IPS-15b (cell line): ENCODE data around the gene FICD.
"Not testable (repeated sequence)": the region's sequence is repeated elsewhere in the genome, so short reads cannot be mapped to it uniquely, and the experiment has no call there.

Source experiments
- H3K27me3 ChIP-seq: one replicate; pipeline ENCODE4 v1.6.1; 2013; ENCODE audit warnings: low read length; ENCODE audit not compliant: control insufficient read depth, insufficient read depth
- H3K36me3 ChIP-seq: one replicate; pipeline ENCODE4 v1.6.1; 2013; ENCODE audit warnings: low read length; ENCODE audit not compliant: control insufficient read depth, insufficient read depth
- H3K4me1 ChIP-seq: one replicate; pipeline ENCODE4 v1.6.1; 2013; ENCODE audit warnings: mild to moderate bottlenecking, low read length; ENCODE audit not compliant: control insufficient read depth, insufficient read depth
- H3K4me3 ChIP-seq: one replicate; pipeline ENCODE4 v1.5.1; 2013; ENCODE audit warnings: low read depth, low read length
- H3K9ac ChIP-seq: one replicate; pipeline ENCODE4 v1.6.1; 2013; ENCODE audit warnings: low read depth, mild to moderate bottlenecking, low read length
- H3K9me3 ChIP-seq: one replicate; pipeline ENCODE4 v1.6.1; 2013; ENCODE audit warnings: mild to moderate bottlenecking, low read length; ENCODE audit not compliant: control insufficient read depth, insufficient read depth

Gene FICD

GRCh38 chr12:108483213-108484059 lies 31.6 kb upstream of the FICD start:
- no peak overlapping the region for H3K4me3 ChIP-seq
- no peaks in the 10 kb centered on the region for H3K9me3 ChIP-seq
- H3K4me1 ChIP-seq, result peaks cover 3% of the 10 kb centered on the region
- no peaks in the 10 kb centered on the region for H3K36me3 ChIP-seq
- H3K9ac ChIP-seq, result no peak overlapping the region
- peaks cover 7% of the 10 kb centered on the region for H3K27me3 ChIP-seq

DNA sequence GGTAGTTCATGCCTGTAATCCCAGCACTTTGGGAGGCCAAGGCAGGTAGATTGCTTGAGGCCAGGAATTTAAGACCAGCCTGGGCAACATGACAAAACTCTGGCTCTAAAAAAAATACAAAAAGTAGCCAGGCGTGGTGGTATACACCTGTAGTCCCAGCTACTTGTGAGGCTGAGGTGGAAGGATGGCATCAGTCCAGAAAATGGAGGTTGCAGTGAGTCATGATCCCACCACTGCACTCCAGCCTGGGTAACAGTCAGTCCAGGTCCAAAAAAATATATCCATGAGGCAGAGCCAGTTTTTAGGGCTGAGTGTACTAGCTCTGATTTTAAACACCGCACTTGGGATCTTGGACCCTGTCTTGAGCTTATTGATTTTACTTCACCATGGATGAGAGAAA lies 30.6 kb upstream of the FICD start:
- no peak overlapping the region for H3K9ac ChIP-seq
- peaks cover 7% of the 10 kb centered on the region for H3K27me3 ChIP-seq
- H3K4me1 ChIP-seq, result peaks cover 3% of the 10 kb centered on the region
- no peaks in the 10 kb centered on the region for H3K9me3 ChIP-seq
- no peak overlapping the region for H3K4me3 ChIP-seq
- no peaks in the 10 kb centered on the region for H3K36me3 ChIP-seq

GRCh38 chr12:108484845-108485244 lies 30.2 kb upstream of the FICD start:
- H3K4me1 ChIP-seq, result peaks cover 3% of the 10 kb centered on the region
- H3K27me3 ChIP-seq, result peaks cover 7% of the 10 kb centered on the region
- no peaks in the 10 kb centered on the region for H3K36me3 ChIP-seq
- no peak overlapping the region for H3K4me3 ChIP-seq
- H3K9ac ChIP-seq, result no peak overlapping the region
- no peaks in the 10 kb centered on the region for H3K9me3 ChIP-seq

- not testable (repeated sequence) for H3K4me1 ChIP-seq, H3K9me3 ChIP-seq, H3K36me3 ChIP-seq, H3K27me3 ChIP-seq, H3K9ac ChIP-seq, H3K4me3 ChIP-seq
Observed at GRCh38 chr12:108485371-108485770, 29.7 kb upstream of the FICD start.

GRCh38 chr12:108487029-108487428 lies 28.0 kb upstream of the FICD start:
- not testable (repeated sequence) for H3K27me3 ChIP-seq, H3K9ac ChIP-seq, H3K36me3 ChIP-seq, H3K9me3 ChIP-seq, H3K4me3 ChIP-seq, H3K4me1 ChIP-seq

DNA sequence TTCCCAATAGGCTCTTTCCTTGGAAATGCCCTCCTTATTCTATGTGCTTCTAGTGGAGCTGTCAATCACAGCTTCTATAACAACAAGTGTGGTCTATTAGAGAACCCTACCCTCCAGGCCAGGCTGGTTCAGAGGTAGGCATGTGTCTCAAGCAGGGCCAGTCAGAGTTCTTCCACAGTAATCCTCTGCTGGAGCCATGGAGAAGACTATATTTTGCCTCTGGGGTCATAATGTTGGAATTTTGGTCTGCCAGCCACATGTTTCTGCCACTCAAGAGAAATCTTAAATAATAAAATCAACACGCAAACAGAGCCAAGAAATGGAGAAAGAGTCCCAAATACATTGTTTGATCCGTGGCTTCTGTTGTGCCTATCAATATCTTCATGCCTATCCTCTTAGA lies 23.8 kb upstream of the FICD start:
- Histone ChIP-seq H3K4me1 (no peaks in the 10 kb centered on the region), H3K36me3 (no peaks in the 10 kb centered on the region), H3K9ac (no peak overlapping the region), H3K4me3 (no peak overlapping the region), H3K27me3 (no peaks in the 10 kb centered on the region), H3K9me3 (no peaks in the 10 kb centered on the region)

DNA sequence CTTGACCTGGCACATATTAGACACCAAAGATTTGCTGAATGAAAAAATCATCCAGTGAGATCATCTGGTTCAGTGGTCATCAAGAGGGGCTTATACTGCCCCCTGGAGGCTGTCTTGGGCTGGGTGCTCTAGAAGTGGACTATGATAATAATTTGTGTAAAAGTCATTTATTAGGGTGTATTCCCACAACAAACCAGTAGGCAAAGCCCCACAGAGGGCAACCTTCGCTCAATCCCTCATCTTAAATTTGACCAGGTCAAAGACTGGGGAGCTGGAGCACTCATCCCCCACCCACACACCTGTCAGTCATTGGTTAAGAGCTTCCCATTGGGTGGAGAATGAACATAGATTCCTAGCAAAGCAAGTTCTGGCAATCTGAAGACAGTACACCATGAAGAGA lies 20.0 kb upstream of the FICD start:
- Histone ChIP-seq H3K4me1 (no peaks in the 10 kb centered on the region), H3K36me3 (no peaks in the 10 kb centered on the region), H3K27me3 (no peaks in the 10 kb centered on the region), H3K9ac (no peak overlapping the region), H3K9me3 (no peaks in the 10 kb centered on the region), H3K4me3 (no peak overlapping the region)

GRCh38 chr12:108495823-108496579 lies 19.1 kb upstream of the FICD start:
- Histone ChIP-seq H3K36me3 (no peaks in the 10 kb centered on the region), H3K27me3 (no peaks in the 10 kb centered on the region)

GRCh38 chr12:108498136-108498535 lies 16.9 kb upstream of the FICD start:
- Histone ChIP-seq H3K9me3 (peaks cover 2% of the 10 kb centered on the region), H3K4me1 (no peaks in the 10 kb centered on the region), H3K36me3 (no peaks in the 10 kb centered on the region), H3K9ac (no peak overlapping the region), H3K4me3 (no peak overlapping the region), H3K27me3 (no peaks in the 10 kb centered on the region)

More at GRCh38 chr12:108495823-108496579, 19.1 kb upstream of the FICD start:
- Histone ChIP-seq H3K4me1 (no peaks in the 10 kb centered on the region), H3K9ac (no peak overlapping the region), H3K4me3 (no peak overlapping the region), H3K9me3 (no peaks in the 10 kb centered on the region)

DNA sequence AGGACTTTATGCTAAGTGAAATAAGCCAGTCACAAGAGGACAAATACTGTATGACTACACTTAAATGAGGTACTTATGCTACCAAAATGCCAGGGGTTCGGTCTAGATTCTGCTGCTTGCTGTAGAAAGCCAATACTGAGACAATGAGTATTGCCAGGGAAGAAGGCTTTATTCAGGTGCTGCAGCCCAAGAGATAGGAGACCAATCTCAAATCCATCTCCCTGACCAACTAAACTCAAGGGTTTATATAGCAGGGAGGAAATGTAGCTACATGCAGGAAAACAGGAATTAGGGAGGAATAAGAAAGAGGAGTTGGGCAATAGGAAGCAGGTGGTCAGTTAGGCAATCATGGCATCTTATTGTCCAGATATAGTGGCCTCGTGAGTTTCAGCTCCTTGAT lies 12.2 kb upstream of the FICD start:
- Histone ChIP-seq H3K4me1 (no peaks in the 10 kb centered on the region), H3K27me3 (no peaks in the 10 kb centered on the region), H3K4me3 (no peak overlapping the region), H3K36me3 (no peaks in the 10 kb centered on the region), H3K9me3 (peaks cover 4% of the 10 kb centered on the region), H3K9ac (no peak overlapping the region)

DNA sequence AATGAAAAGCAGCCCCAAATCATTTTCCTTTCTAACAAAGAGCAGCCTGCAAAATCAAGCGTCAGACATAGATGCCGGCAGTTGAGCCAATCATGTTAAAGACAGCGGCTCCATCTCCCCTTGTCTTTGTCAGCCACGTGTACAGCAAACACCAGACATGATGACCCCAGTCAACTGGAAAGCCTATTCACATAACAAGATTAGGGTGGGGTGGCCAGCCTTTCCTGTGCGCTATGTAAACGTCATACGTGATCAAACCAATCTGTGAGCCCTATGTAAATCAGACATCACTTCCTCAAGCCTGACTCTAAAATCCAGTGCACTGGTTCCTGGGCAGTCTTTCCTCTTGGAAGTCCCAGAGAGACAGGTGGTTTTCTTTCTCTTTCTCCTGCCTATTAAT lies 9.9 kb upstream of the FICD start:
- H3K4me3 ChIP-seq, result no peak overlapping the region
- H3K9me3 ChIP-seq, result peaks cover 4% of the 10 kb centered on the region
- H3K36me3 ChIP-seq, result no peaks in the 10 kb centered on the region
- no peak overlapping the region for H3K9ac ChIP-seq
- H3K27me3 ChIP-seq, result no peaks in the 10 kb centered on the region
- no peaks in the 10 kb centered on the region for H3K4me1 ChIP-seq
